Measurements from ENCODE around the gene MRPL58.

MRPL58 gene

DNA sequence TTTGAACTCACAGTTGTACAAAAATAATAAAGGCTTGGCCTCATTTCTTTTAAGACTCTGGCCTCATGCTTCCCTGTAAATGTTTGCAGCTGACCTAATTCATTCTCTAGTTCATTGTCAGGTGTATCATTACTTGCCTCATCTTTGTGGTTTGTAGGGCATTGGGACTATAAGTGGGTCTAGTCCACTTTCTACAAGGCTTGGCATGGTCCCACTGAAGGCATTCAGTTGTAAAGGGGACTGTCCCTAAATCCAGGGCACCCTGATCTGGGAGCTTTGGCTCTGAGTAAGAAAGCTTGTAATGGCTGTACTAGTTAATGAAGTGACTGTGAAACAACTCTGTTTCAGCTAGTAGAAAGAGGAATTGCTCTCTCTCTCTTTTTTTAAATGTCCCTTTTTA lies 37.2 kb downstream of the MRPL58 start:
- H3K4me1 Mint-ChIP-seq, result peaks cover 40% of the 10 kb centered on the region
- H3K27ac Mint-ChIP-seq, result no peak overlapping the region
- TF ChIP-seq, protein P1, sequence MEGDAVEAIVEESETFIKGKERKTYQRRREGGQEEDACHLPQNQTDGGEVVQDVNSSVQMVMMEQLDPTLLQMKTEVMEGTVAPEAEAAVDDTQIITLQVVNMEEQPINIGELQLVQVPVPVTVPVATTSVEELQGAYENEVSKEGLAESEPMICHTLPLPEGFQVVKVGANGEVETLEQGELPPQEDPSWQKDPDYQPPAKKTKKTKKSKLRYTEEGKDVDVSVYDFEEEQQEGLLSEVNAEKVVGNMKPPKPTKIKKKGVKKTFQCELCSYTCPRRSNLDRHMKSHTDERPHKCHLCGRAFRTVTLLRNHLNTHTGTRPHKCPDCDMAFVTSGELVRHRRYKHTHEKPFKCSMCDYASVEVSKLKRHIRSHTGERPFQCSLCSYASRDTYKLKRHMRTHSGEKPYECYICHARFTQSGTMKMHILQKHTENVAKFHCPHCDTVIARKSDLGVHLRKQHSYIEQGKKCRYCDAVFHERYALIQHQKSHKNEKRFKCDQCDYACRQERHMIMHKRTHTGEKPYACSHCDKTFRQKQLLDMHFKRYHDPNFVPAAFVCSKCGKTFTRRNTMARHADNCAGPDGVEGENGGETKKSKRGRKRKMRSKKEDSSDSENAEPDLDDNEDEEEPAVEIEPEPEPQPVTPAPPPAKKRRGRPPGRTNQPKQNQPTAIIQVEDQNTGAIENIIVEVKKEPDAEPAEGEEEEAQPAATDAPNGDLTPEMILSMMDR (IDR thresholded peaks at IDR 0.05), result no peak
- peaks cover 11% of the 10 kb centered on the region for H3K27me3 Mint-ChIP-seq (ENCODE audit: low read depth, poor library complexity)
- no peak for DNase-seq
- peak overlapping the region; percentile 52 for H3K4me3 Mint-ChIP-seq
- peaks cover 47% of the 10 kb centered on the region for H3K36me3 Mint-ChIP-seq (ENCODE audit: low read depth)
- H3K9me3 Mint-ChIP-seq, result no peaks in the 10 kb centered on the region

DNA sequence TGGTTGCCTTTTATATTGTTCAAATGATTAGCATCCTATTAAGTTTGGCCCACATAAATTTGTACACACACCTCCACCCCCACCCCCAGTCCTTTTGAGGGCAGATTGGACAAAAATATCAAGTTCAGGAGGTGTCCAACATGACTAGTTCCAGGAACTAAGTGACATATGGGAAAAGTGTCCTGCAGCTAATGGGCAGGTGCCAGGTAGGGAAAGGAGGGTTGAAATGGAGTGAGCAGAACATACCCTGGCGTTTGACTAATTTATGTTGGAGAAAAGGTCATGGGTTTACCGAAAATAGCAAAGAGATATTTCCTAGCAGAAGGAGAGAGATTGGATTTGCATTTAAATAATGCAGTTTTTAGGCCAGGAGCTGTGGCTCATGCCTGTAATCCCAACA lies 39.5 kb downstream of the MRPL58 start:
- Mint-ChIP-seq H3K27ac (no peak overlapping the region), H3K4me1 (peaks cover 23% of the 10 kb centered on the region), H3K36me3 (ENCODE audit: low read depth) (peaks cover 62% of the 10 kb centered on the region), H3K9me3 (no peaks in the 10 kb centered on the region), H3K27me3 (ENCODE audit: low read depth, poor library complexity) (no peaks in the 10 kb centered on the region), H3K4me3 (no peak overlapping the region)
- no peak for DNase-seq
- TF ChIP-seq, protein P1 (IDR thresholded peaks at IDR 0.05), result no peak

DNA sequence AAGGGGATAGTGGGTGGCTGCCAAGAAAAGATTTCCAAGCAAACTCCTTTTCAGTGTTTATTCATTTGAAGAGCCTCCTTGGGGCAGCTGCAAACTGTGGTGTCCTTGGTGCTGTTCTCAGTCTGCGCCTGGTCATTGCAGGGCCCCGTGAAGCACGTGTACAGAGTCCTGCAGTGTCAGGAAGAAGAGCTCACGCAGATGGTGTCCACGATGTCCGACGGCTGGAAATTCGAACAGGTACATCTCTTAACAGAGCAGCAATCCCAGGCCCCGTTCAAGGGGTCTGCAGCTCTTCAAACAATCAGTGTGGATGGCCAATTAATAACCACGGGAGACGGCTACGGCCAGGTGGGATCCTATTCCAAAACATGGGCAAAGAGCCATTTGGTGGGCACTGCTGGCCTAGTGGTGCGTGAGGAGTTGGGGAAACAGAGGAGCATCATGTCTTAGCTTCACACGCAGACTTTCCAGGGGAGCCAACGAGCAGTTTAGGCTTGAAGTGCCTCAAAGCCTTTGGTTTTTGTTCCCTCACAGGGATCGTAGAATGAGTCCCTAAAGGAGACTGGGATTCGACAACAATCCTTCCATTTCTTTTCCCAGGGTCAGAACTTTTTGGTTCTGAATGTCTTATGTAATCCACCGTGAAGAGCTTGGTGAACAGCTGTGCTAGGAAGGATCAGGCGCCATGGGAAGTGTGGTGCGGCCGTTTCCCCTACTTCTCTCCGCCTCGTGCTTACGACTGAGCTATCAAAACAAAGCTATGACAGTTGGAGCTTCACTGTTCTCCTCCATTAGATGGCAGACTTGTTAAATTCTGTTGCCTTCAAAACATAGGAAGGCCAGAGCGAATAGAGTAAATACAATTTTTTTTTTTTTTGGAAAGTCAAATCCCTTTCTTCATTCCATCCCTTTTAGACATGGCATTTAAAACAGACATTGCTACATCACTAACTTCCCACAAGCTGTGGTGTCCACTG lies 47.2 kb downstream of the MRPL58 start:
- Mint-ChIP-seq H3K27me3 (ENCODE audit: low read depth, poor library complexity) (peaks cover 3% of the 10 kb centered on the region), H3K27ac (peak overlapping the region; percentile 76), H3K4me3 (no peak overlapping the region), H3K4me1 (peaks cover 10% of the 10 kb centered on the region), H3K9me3 (no peaks in the 10 kb centered on the region), H3K36me3 (ENCODE audit: low read depth) (peaks cover 61% of the 10 kb centered on the region)
- TF ChIP-seq, protein P1 (IDR thresholded peaks at IDR 0.05), result peak; percentile 13
- no peak for DNase-seq

DNA sequence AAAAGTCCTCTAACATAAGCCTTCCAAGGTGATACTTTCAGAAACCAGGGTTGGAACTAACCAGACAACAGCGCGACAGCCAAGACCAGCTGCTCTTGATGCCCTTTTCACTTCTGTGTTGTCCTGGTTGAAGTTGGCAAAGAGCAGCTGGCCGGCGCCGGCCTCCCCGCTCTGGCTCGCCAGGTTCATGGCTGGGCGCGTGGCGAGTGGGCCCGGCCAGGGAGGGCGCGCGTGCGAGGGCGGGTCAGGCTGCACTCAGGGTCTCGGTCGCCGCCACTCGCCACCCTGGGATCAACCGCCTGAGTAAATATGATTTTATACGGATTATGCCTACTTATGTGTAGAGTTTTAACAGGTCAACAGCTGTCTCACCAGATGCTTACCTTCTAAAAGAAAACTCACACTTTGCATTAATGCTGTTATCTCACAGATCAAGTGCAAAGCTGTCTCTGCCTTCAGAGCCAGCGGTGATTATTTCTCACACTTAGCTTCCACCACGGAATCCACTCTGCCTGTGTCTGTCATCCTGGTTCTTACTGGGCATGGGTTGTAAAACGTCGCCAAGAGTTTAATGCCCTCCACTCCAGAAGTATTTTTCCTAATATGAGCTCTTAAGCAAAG lies 48.1 kb downstream of the MRPL58 start:
- DNase-seq, result no peak
- no peak overlapping the region for H3K4me3 Mint-ChIP-seq
- peak overlapping the region; percentile 76 for H3K27ac Mint-ChIP-seq
- no peaks in the 10 kb centered on the region for H3K9me3 Mint-ChIP-seq
- TF ChIP-seq, protein P1 (IDR thresholded peaks at IDR 0.05), result no peak
- peaks cover 3% of the 10 kb centered on the region for H3K27me3 Mint-ChIP-seq (ENCODE audit: low read depth, poor library complexity)
- peaks cover 10% of the 10 kb centered on the region for H3K4me1 Mint-ChIP-seq
- peaks cover 59% of the 10 kb centered on the region for H3K36me3 Mint-ChIP-seq (ENCODE audit: low read depth)

DNA sequence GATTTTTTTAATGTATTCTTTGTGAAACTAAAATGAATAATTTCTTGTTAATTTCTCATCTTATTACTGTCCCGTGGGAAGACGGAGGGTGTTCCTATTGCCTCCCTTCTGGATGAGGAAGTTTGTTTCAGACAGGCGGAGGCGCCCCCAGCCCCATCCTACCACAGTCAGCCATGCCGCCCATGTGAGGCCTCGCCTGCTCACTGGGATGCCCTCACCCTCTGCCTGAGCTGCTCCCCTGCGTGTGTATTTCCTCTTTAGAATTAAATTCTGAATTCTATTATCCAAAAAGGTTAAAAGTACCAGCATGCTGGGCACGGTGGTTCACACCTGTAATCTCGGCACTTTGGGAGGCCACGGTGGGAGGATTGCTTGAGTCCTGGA lies 48.6 kb downstream of the MRPL58 start:
- no peaks in the 10 kb centered on the region for H3K9me3 Mint-ChIP-seq
- H3K27ac Mint-ChIP-seq, result no peak overlapping the region
- peaks cover 14% of the 10 kb centered on the region for H3K4me1 Mint-ChIP-seq
- TF ChIP-seq, protein P1 (IDR thresholded peaks at IDR 0.05), result no peak
- no peak overlapping the region for H3K4me3 Mint-ChIP-seq
- H3K27me3 Mint-ChIP-seq (ENCODE audit: low read depth, poor library complexity), result peaks cover 3% of the 10 kb centered on the region
- H3K36me3 Mint-ChIP-seq (ENCODE audit: low read depth), result peaks cover 56% of the 10 kb centered on the region
- no peak for DNase-seq

All from nephron progenitor cell (in vitro differentiated cells).